Activated CD8-positive, alpha-beta memory T cell treated with anti-CD3 and anti-CD28 coated beads for 36 hours (primary cell): ENCODE data around the gene STK32B. TPM values are rescaled to one million over a fixed set of nuclear protein-coding genes. Genes with fewer than 3 reads are reported as not detected.
"Not testable (repeated sequence)": the region's sequence is repeated elsewhere in the genome, so short reads cannot be mapped to it uniquely, and the experiment has no call there.

ENCODE experiments used
- CTCF ChIA-PET: fragments of 350-600 bp; sonication (Branson Sonifier 250); formaldehyde crosslinking; loops from one replicate; lab custom pipeline; 2021; ENCODE audit warnings: antibody characterized with exemption; lab: Charles Lee
- POLR2A ChIA-PET: fragments of 350-600 bp; sonication (Branson Sonifier 250); formaldehyde crosslinking; loops from one replicate; lab custom pipeline; 2021; ENCODE audit warnings: antibody characterized with exemption; lab: Charles Lee
- total RNA-seq, 2 experiments: library from RNA; stranded (reverse); gene quantifications; one replicate each; pipeline ENCODE4 v1.2.3, GENCODE V29; 2021

The STK32B gene
- total RNA-seq, 2 experiments from 2014 or later: not detected

- POLR2A ChIA-PET: no interaction called here
- CTCF ChIA-PET: interaction anchor here (0.5 kb wide), 1 partner anchor 57 kb away, joined by 3 read pairs; no protein-coding TSS in a partner anchor
Measured at GRCh38 chr4:5399790-5400421, 348.6 kb downstream of the STK32B start.

GRCh38 chr4:5403746-5404497 is 352.6 kb downstream of the STK32B start:
- POLR2A ChIA-PET: no interaction called here

GRCh38 chr4:5409237-5409636 is 358.0 kb downstream of the STK32B start:
- CTCF ChIA-PET: no interaction called here

More at GRCh38 chr4:5403746-5404497, 352.6 kb downstream of the STK32B start:
- CTCF ChIA-PET: no interaction called here

GRCh38 chr4:5409972-5410618 is 358.8 kb downstream of the STK32B start:
- ChIA-PET POLR2A (no interaction called here), CTCF (no interaction called here)

More at GRCh38 chr4:5409237-5409636, 358.0 kb downstream of the STK32B start:
- POLR2A ChIA-PET: no interaction called here

- CTCF ChIA-PET: no interaction called here
- POLR2A ChIA-PET: no interaction called here
Measured at GRCh38 chr4:5412296-5412695, 361.0 kb downstream of the STK32B start.

GRCh38 chr4:5412751-5413150 is 361.5 kb downstream of the STK32B start:
- CTCF ChIA-PET: no interaction called here

GRCh38 chr4:5416637-5417036 is 365.4 kb downstream of the STK32B start:
- CTCF ChIA-PET: no interaction called here
- POLR2A ChIA-PET: no interaction called here

More at GRCh38 chr4:5412751-5413150, 361.5 kb downstream of the STK32B start:
- POLR2A ChIA-PET: no interaction called here

GRCh38 chr4:5420266-5420665 is 369.0 kb downstream of the STK32B start:
- CTCF ChIA-PET: no interaction called here

GRCh38 chr4:5421416-5421815 is 370.1 kb downstream of the STK32B start:
- CTCF ChIA-PET: interaction anchor here (0.6 kb wide), 1 partner anchor 1411 kb away, joined by 5 read pairs; no protein-coding TSS in a partner anchor
- POLR2A ChIA-PET: no interaction called here

More at GRCh38 chr4:5420266-5420665, 369.0 kb downstream of the STK32B start:
- POLR2A ChIA-PET: no interaction called here

- CTCF ChIA-PET: interaction anchor here (0.6 kb wide), 1 partner anchor 1412 kb away, joined by 5 read pairs; no protein-coding TSS in a partner anchor
- POLR2A ChIA-PET: no interaction called here
Measured at GRCh38 chr4:5422195-5422594, 370.9 kb downstream of the STK32B start.

- ChIA-PET CTCF (no interaction called here), POLR2A (no interaction called here)
Measured at GRCh38 chr4:5423670-5424069, 372.4 kb downstream of the STK32B start.

- POLR2A ChIA-PET: no interaction called here
Measured at GRCh38 chr4:5424211-5424610, 372.9 kb downstream of the STK32B start.

GRCh38 chr4:5424901-5425300 is 373.6 kb downstream of the STK32B start:
- ChIA-PET POLR2A (no interaction called here), CTCF (no interaction called here)

More at GRCh38 chr4:5424211-5424610, 372.9 kb downstream of the STK32B start:
- CTCF ChIA-PET: no interaction called here

GRCh38 chr4:5429747-5430146 is 378.5 kb downstream of the STK32B start:
- POLR2A ChIA-PET: no interaction called here

GRCh38 chr4:5433196-5433595 is 381.9 kb downstream of the STK32B start:
- POLR2A ChIA-PET: no interaction called here
- CTCF ChIA-PET: no interaction called here

More at GRCh38 chr4:5429747-5430146, 378.5 kb downstream of the STK32B start:
- CTCF ChIA-PET: no interaction called here

GRCh38 chr4:5435201-5435600 is 383.9 kb downstream of the STK32B start:
- ChIA-PET POLR2A (no interaction called here), CTCF (no interaction called here)

- POLR2A ChIA-PET: no interaction called here
- CTCF ChIA-PET: no interaction called here
Measured at GRCh38 chr4:5435823-5436222, 384.5 kb downstream of the STK32B start.

- POLR2A ChIA-PET, CTCF ChIA-PET: not testable (repeated sequence)
Measured at GRCh38 chr4:5443976-5444802, 392.9 kb downstream of the STK32B start.

GRCh38 chr4:5444918-5445517 is 393.7 kb downstream of the STK32B start:
- POLR2A ChIA-PET: no interaction called here

More at GRCh38 chr4:5444918-5445517, 393.7 kb downstream of the STK32B start:
- CTCF ChIA-PET: no interaction called here
